ENCODE measurements around the gene LRRC52.

Gene LRRC52

GRCh38 chr1:165543532-165544438, at the start of gene LRRC52:
Gene LRRC52, plus strand, starts transcription at chr1:165544000. Its CDS starts 297 bp downstream, at chr1:165544297.
- intact Hi-C loops (cut with DNase I) = no loop called here
- peak in 41 of 42 donors; percentile 14 to 79 (median 58) for DNase-seq

GRCh38 chr1:165494949-165495857, 48.6 kb upstream of the LRRC52 start:
- DNase-seq = no peak
- intact Hi-C loops (cut with DNase I) = no loop called here

GRCh38 chr1:165495858-165496205, 48.0 kb upstream of the LRRC52 start:
- intact Hi-C loops (cut with DNase I) = no loop called here
- no peak for DNase-seq

GRCh38 chr1:165496501-165496900, 47.3 kb upstream of the LRRC52 start:
- intact Hi-C loops (cut with DNase I) = no loop called here
- no peak for DNase-seq

GRCh38 chr1:165497069-165498013, 46.5 kb upstream of the LRRC52 start:
- intact Hi-C loops (cut with DNase I) = no loop called here
- no peak for DNase-seq

GRCh38 chr1:165501330-165501969, 42.4 kb upstream of the LRRC52 start:
- intact Hi-C loops (cut with DNase I) = no loop called here
- DNase-seq = no peak

GRCh38 chr1:165501970-165502348, 41.8 kb upstream of the LRRC52 start:
- intact Hi-C loops (cut with DNase I) = no loop called here
- DNase-seq = no peak

GRCh38 chr1:165507570-165507969, 36.2 kb upstream of the LRRC52 start:
- intact Hi-C loops (cut with DNase I) = no loop called here
- DNase-seq = no peak

- intact Hi-C loops (cut with DNase I) = no loop called here
- DNase-seq = no peak
Observed at GRCh38 chr1:165508291-165508690, 35.5 kb upstream of the LRRC52 start.

- no peak for DNase-seq
- intact Hi-C loops (cut with DNase I) = no loop called here
Observed at GRCh38 chr1:165512816-165513215, 31.0 kb upstream of the LRRC52 start.

GRCh38 chr1:165516469-165516868, 27.3 kb upstream of the LRRC52 start:
- intact Hi-C loops (cut with DNase I) = no loop called here
- DNase-seq = no peak

- intact Hi-C loops (cut with DNase I) = no loop called here
Observed at GRCh38 chr1:165520646-165521045, 23.2 kb upstream of the LRRC52 start.

GRCh38 chr1:165524639-165525285, 19.0 kb upstream of the LRRC52 start:
- intact Hi-C loops (cut with DNase I) = no loop called here
- DNase-seq = no peak

More at GRCh38 chr1:165520646-165521045, 23.2 kb upstream of the LRRC52 start:
- no peak for DNase-seq

GRCh38 chr1:165525708-165526107, 18.1 kb upstream of the LRRC52 start:
- intact Hi-C loops (cut with DNase I) = no loop called here
- DNase-seq = no peak

GRCh38 chr1:165527251-165528007, 16.4 kb upstream of the LRRC52 start:
- intact Hi-C loops (cut with DNase I) = no loop called here
- no peak for DNase-seq

GRCh38 chr1:165531021-165531420, 12.8 kb upstream of the LRRC52 start:
- intact Hi-C loops (cut with DNase I) = no loop called here
- no peak for DNase-seq

GRCh38 chr1:165532053-165532452, 11.7 kb upstream of the LRRC52 start:
- intact Hi-C loops (cut with DNase I) = no loop called here
- no peak for DNase-seq

Data from head of caudate nucleus (tissue), 42 donors.